Type B pancreatic cell (in vitro differentiated cells): ENCODE measurements around the gene TERT. TPM values are rescaled to one million over a fixed set of nuclear protein-coding genes. Genes with fewer than 3 reads are reported as not detected.

Experiments used
- DNase-seq: peaks from one replicate; pipeline ENCODE4 v3.0.0; 2021; ENCODE audit warnings: mixed read lengths; ENCODE audit not compliant: unreplicated experiment; ENCODE audit errors: extremely low spot score
- H3K27ac Mint-ChIP-seq: 2 replicates; pipeline ENCODE4 v1.8.0; 2021; ENCODE audit warnings: mild to moderate bottlenecking, mixed read lengths
- H3K27me3 Mint-ChIP-seq: 2 replicates; pipeline ENCODE4 v1.8.0; 2021; ENCODE audit warnings: mixed read lengths
- H3K36me3 Mint-ChIP-seq: 2 replicates; pipeline ENCODE4 v1.8.0; 2021; ENCODE audit warnings: mixed read lengths
- H3K4me1 Mint-ChIP-seq: one replicate; pipeline ENCODE4 v1.8.0; 2021; ENCODE audit warnings: mixed read lengths; ENCODE audit not compliant: unreplicated experiment
- H3K4me3 Mint-ChIP-seq: 2 replicates; pipeline ENCODE4 v1.8.0; 2021; ENCODE audit warnings: mild to moderate bottlenecking, mixed read lengths
- H3K9me3 Mint-ChIP-seq: 2 replicates; pipeline ENCODE4 v1.8.0; 2021; ENCODE audit warnings: mixed read lengths
- total RNA-seq: library from RNA; stranded (reverse); gene quantifications from 2 replicates; pipeline ENCODE4 v1.2.1, GENCODE V29; 2021; ENCODE audit warnings: low replicate concordance
- TF ChIP-seq, protein P1 (sequence below): fragments of 200-600 bp; sonication (generic); conservative IDR thresholded peaks from 2 replicates; pipeline ENCODE4 v1.5.0; 2021; ENCODE audit warnings: antibody characterized with exemption, mild to moderate bottlenecking

TERT gene
- total RNA-seq, 1 donor from 2014 or later = 2.4 TPM

DNA sequence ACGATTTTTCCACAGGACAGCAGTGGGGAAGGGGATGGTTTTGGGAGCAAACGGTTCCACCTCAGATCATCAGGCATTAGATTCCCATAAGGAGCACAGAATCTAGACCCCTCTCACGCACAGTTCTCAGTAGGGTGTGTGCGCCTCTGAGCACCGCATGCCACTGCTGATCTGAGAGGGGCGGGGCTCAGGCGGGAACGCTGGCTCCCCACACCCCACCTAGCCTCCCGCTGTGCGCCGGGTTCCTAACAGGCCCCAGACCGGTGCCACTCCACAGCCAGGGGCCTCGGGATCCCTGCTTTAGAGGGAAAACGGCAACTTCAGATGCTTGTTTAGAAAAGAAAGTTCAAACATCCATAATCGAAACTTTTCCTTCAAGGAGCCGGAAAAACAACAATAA is 20.4 kb downstream of the TERT start:
- TF ChIP-seq, protein P1, sequence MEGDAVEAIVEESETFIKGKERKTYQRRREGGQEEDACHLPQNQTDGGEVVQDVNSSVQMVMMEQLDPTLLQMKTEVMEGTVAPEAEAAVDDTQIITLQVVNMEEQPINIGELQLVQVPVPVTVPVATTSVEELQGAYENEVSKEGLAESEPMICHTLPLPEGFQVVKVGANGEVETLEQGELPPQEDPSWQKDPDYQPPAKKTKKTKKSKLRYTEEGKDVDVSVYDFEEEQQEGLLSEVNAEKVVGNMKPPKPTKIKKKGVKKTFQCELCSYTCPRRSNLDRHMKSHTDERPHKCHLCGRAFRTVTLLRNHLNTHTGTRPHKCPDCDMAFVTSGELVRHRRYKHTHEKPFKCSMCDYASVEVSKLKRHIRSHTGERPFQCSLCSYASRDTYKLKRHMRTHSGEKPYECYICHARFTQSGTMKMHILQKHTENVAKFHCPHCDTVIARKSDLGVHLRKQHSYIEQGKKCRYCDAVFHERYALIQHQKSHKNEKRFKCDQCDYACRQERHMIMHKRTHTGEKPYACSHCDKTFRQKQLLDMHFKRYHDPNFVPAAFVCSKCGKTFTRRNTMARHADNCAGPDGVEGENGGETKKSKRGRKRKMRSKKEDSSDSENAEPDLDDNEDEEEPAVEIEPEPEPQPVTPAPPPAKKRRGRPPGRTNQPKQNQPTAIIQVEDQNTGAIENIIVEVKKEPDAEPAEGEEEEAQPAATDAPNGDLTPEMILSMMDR = no peak
- Mint-ChIP-seq H3K27ac (no peak overlapping the region), H3K27me3 (no peaks in the 10 kb centered on the region), H3K4me1 (no peaks in the 10 kb centered on the region), H3K9me3 (no peaks in the 10 kb centered on the region), H3K4me3 (no peak overlapping the region), H3K36me3 (no peaks in the 10 kb centered on the region)
- no peak for DNase-seq

DNA sequence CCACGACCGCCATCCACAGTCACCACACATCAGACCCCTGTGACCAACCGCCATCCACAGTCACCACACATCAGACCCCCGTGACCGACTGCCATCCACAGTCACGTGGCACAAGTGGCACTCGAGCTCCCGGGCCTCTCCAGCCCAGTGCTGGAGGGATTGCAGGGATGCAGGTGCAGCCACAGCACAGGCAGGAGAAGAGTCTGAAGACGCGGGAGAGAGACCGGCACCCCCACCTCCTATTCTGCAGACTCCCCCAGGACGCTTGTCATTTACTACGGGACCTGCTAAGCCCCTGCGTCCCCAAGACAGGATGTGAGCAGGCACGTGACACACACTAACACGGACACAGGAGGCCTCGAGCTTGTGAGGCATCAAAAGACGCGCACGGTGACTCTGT is 21.1 kb downstream of the TERT start:
- H3K27ac Mint-ChIP-seq = no peak overlapping the region
- DNase-seq = no peak
- TF ChIP-seq, protein P1 = no peak
- H3K36me3 Mint-ChIP-seq = no peaks in the 10 kb centered on the region
- no peaks in the 10 kb centered on the region for H3K9me3 Mint-ChIP-seq
- H3K4me3 Mint-ChIP-seq = no peak overlapping the region
- H3K27me3 Mint-ChIP-seq = no peaks in the 10 kb centered on the region
- no peaks in the 10 kb centered on the region for H3K4me1 Mint-ChIP-seq

DNA sequence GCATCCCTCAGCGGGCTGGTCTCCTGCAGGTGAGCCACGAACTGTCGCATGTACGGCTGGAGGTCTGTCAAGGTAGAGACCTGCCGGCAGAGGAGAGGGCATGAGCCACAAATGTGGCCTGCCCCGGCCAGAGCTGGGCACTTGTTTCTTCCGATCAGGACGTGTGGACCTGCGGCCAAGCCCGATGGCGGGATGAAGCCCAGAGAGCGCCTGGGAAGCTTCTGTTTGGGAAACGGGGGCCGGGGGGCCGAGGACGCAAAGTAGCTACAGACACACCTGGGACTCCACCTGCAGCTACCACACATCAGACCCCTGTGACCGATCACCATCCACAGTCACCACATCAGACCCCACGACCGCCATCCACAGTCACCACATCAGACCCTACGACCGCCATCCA is 22.7 kb downstream of the TERT start:
- no peak overlapping the region for H3K4me3 Mint-ChIP-seq
- TF ChIP-seq, protein P1 = no peak
- H3K27ac Mint-ChIP-seq = no peak overlapping the region
- no peaks in the 10 kb centered on the region for H3K36me3 Mint-ChIP-seq
- no peaks in the 10 kb centered on the region for H3K9me3 Mint-ChIP-seq
- no peaks in the 10 kb centered on the region for H3K4me1 Mint-ChIP-seq
- no peak for DNase-seq
- no peaks in the 10 kb centered on the region for H3K27me3 Mint-ChIP-seq

DNA sequence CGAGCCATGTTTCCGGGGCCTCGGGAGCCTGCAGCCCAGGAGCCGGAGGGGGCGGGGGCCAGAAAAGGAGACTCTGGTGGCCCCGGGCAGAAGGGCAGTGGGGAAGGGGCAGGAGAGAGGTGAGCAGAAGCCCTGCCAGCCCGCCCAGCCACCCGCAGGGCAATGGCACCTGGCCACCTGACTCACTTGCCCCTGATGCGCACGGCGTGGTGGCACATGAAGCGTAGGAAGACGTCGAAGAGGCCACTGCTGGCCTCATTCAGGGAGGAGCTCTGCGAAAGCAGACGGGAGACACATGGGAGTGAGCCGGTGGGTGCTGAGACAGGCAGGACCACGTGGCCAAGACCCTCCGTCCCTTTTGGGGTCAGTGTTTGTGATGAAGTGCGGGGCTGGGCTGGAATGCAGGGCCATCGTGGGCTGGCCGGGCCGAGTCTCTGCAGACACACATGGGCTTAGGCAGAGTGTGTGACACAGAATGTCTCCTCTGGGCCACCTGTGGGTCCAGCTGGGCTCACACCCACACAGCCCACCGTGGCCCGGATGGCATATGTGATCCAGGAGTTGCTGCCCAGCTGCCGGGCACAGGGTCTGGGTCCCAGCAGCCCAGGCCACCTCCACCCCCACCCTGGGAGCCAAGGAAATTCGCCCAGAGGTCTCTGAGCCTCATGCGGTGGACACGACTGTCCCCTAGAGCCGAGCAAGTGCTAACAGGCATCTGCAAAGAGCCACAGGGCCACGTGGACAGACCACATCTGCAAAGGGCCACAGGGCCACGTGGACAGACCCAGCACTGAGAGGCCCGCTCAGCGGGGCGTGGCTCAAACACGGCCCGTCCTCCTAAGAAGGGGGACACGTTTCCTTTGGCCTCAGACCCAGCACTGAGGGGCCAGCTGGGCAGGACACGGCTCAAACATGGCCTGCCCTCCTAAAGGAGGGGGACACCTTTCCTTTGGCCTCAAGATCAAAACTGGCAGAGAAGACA is 23.6 kb downstream of the TERT start:
- no peak overlapping the region for H3K4me3 Mint-ChIP-seq
- H3K36me3 Mint-ChIP-seq = no peaks in the 10 kb centered on the region
- no peaks in the 10 kb centered on the region for H3K9me3 Mint-ChIP-seq
- TF ChIP-seq, protein P1 = no peak
- H3K4me1 Mint-ChIP-seq = no peaks in the 10 kb centered on the region
- DNase-seq = no peak
- H3K27me3 Mint-ChIP-seq = no peaks in the 10 kb centered on the region
- H3K27ac Mint-ChIP-seq = no peak overlapping the region

DNA sequence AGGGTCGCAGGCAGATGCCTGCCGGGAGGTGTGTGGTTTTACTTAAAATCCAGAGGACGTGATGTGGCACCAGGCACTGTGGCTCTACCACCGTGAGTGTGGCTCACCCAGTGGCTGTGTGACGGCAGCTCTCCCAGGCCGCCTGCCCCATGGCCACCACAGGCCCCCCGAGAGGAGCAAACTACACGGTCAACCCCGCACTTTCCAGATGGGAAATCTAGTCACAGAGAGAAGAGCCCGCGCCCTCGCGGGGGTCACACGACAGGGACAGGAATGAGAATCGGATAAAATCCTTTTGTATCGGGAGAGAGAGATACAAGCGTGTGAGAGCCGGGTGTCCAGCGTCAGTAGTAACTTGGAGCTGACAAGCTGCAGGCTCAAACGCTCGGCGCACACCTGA is 24.4 kb downstream of the TERT start:
- Mint-ChIP-seq H3K27ac (no peak overlapping the region), H3K4me3 (no peak overlapping the region), H3K36me3 (no peaks in the 10 kb centered on the region), H3K4me1 (no peaks in the 10 kb centered on the region), H3K27me3 (no peaks in the 10 kb centered on the region), H3K9me3 (no peaks in the 10 kb centered on the region)
- no peak for DNase-seq
- TF ChIP-seq, protein P1 = no peak
